ENCODE measurements around the gene ULK3. TPM values are rescaled to one million over a fixed set of nuclear protein-coding genes. Genes with fewer than 3 reads are reported as not detected.

ULK3 gene
- total RNA-seq, 1 donor from 2014 or later, result 47.5 TPM

- intact Hi-C loops (cut with micrococcal nuclease), result no loop called here
- DNase-seq (no peak), ATAC-seq (no peak)
These were observed 13.5 kb downstream of the ULK3 start for GRCh38 chr15:74829486-74829885.

- intact Hi-C loops (cut with micrococcal nuclease), result no loop called here
- ATAC-seq, result no peak
- DNase-seq, result no peak
These were observed 14.1 kb downstream of the ULK3 start for GRCh38 chr15:74828835-74829234.

- intact Hi-C loops (cut with micrococcal nuclease), result no loop called here
- no peak for ATAC-seq
- no peak for DNase-seq
These were observed 15.3 kb downstream of the ULK3 start for GRCh38 chr15:74827614-74828013.

GRCh38 chr15:74826921-74827320, 16.0 kb downstream of the ULK3 start:
- ATAC-seq (no peak), DNase-seq (no peak)
- intact Hi-C loops (cut with micrococcal nuclease), result no loop called here

GRCh38 chr15:74826364-74826819, 16.6 kb downstream of the ULK3 start, which contains the start of gene CPLX3:
CPLX3 (plus strand) TSS chr15:74826627; CDS start chr15:74826704, 77 bp downstream.
- intact Hi-C loops (cut with micrococcal nuclease), result no loop called here
- ATAC-seq, result peak; percentile 52
- peak; percentile 58 for DNase-seq

GRCh38 chr15:74825866-74826265, 17.1 kb downstream of the ULK3 start:
- ATAC-seq, result no peak
- intact Hi-C loops (cut with micrococcal nuclease), result no loop called here
- DNase-seq, result no peak

- intact Hi-C loops (cut with micrococcal nuclease), result no loop called here
- ATAC-seq, result no peak
- DNase-seq, result no peak
These were observed 18.0 kb downstream of the ULK3 start for GRCh38 chr15:74824976-74825375.

GRCh38 chr15:74823324-74823723, 19.6 kb downstream of the ULK3 start:
- ATAC-seq, result no peak
- intact Hi-C loops (cut with micrococcal nuclease), result no loop called here
- no peak for DNase-seq

GRCh38 chr15:74822233-74822632, 20.7 kb downstream of the ULK3 start:
- DNase-seq (no peak), ATAC-seq (no peak)
- intact Hi-C loops (cut with micrococcal nuclease), result no loop called here

- DNase-seq (no peak), ATAC-seq (no peak)
- intact Hi-C loops (cut with micrococcal nuclease), result no loop called here
These were observed 21.2 kb downstream of the ULK3 start for GRCh38 chr15:74821790-74822158.

- no peak for DNase-seq
- ATAC-seq, result no peak
- intact Hi-C loops (cut with micrococcal nuclease), result no loop called here
These were observed 21.7 kb downstream of the ULK3 start for GRCh38 chr15:74821091-74821789.

- ATAC-seq (no peak), DNase-seq (no peak)
- intact Hi-C loops (cut with micrococcal nuclease), result no loop called here
These were observed 22.9 kb downstream of the ULK3 start for GRCh38 chr15:74820056-74820455.

- ATAC-seq, result peak; percentile 84
- intact Hi-C loops (cut with micrococcal nuclease), result no loop called here
- DNase-seq, result peak; percentile 77
These were observed 25.6 kb downstream of the ULK3 start for GRCh38 chr15:74817370-74817737.

- DNase-seq, result no peak
- intact Hi-C loops (cut with micrococcal nuclease), result no loop called here
- peak; percentile 2 for ATAC-seq
These were observed 26.2 kb downstream of the ULK3 start for GRCh38 chr15:74816624-74817369.

GRCh38 chr15:74815961-74816360, 27.0 kb downstream of the ULK3 start:
- no peak for ATAC-seq
- no peak for DNase-seq
- intact Hi-C loops (cut with micrococcal nuclease), result no loop called here

- peak; percentile 80 for DNase-seq
- intact Hi-C loops (cut with micrococcal nuclease), result no loop called here
These were observed 27.6 kb downstream of the ULK3 start for GRCh38 chr15:74815121-74815934.

GRCh38 chr15:74812533-74812932, 30.4 kb downstream of the ULK3 start, which contains the start of gene LMAN1L:
LMAN1L (plus strand) TSS chr15:74812835; CDS start chr15:74812855, 20 bp downstream.
- peak; percentile 42 for ATAC-seq
- peak; percentile 67 for DNase-seq
- intact Hi-C loops (cut with micrococcal nuclease), result no loop called here

More at GRCh38 chr15:74815121-74815934, 27.6 kb downstream of the ULK3 start:
- peak; percentile 58 for ATAC-seq

GRCh38 chr15:74809956-74810355, 33.0 kb downstream of the ULK3 start:
- ATAC-seq (no peak), DNase-seq (no peak)
- intact Hi-C loops (cut with micrococcal nuclease), result no loop called here

- DNase-seq (no peak), ATAC-seq (no peak)
- intact Hi-C loops (cut with micrococcal nuclease), result no loop called here
These were observed 33.7 kb downstream of the ULK3 start for GRCh38 chr15:74809242-74809641.

- DNase-seq (no peak), ATAC-seq (no peak)
- intact Hi-C loops (cut with micrococcal nuclease), result no loop called here
These were observed 34.1 kb downstream of the ULK3 start for GRCh38 chr15:74808840-74809229.
